MM.1S (cell line): ENCODE results near the gene EP400.
"Not testable (repeated sequence)": the region's sequence is repeated elsewhere in the genome, so short reads cannot be mapped to it uniquely, and the experiment has no call there.

ENCODE experiments used
- DNase-seq: peaks from one replicate; pipeline ENCODE4 v3.0.0-alpha.2; 2015
- H2AFZ ChIP-seq: fragments of 300-600 bp; sonication (generic); 2 replicates; pipeline ENCODE4 v1.6.0; 2016; ENCODE audit warnings: antibody characterized with exemption, low read length
- H3F3A ChIP-seq: fragments of 300-600 bp; sonication (generic); 2 replicates; pipeline ENCODE4 v1.6.1; 2016; ENCODE audit warnings: mild to moderate bottlenecking, antibody characterized with exemption, low read length, moderate library complexity, mixed read lengths; ENCODE audit not compliant: insufficient read depth
- H3K27ac ChIP-seq: fragments of 300-600 bp; sonication (generic); 2 replicates; pipeline ENCODE4 v1.5.1; 2016; ENCODE audit warnings: mild to moderate bottlenecking, low read length
- H3K27me3 ChIP-seq: fragments of 300-600 bp; sonication (generic); replicated peaks from 2 replicates; pipeline ENCODE4 v1.6.0; 2016; ENCODE audit warnings: low read length; ENCODE audit not compliant: insufficient read depth
- H3K36me3 ChIP-seq: fragments of 300-600 bp; sonication (generic); replicated peaks from 2 replicates; pipeline ENCODE4 v1.6.1; 2016; ENCODE audit warnings: mild to moderate bottlenecking, low read length, mixed read lengths; ENCODE audit not compliant: insufficient read depth
- H3K4me1 ChIP-seq: fragments of 300-600 bp; sonication (generic); 2 replicates; pipeline ENCODE4 v1.6.1; 2016; ENCODE audit warnings: low read length, mixed read lengths
- H3K4me2 ChIP-seq: fragments of 300-600 bp; sonication (generic); 2 replicates; pipeline ENCODE4 v1.6.0; 2016; ENCODE audit warnings: low read depth, low read length
- H3K4me3 ChIP-seq: fragments of 300-600 bp; sonication (generic); 2 replicates; pipeline ENCODE4 v1.5.1; 2016; ENCODE audit warnings: low read length, mixed read lengths
- H3K79me2 ChIP-seq: fragments of 300-600 bp; sonication (generic); 2 replicates; pipeline ENCODE4 v1.6.1; 2016; ENCODE audit warnings: mixed run types, low read length, mixed read lengths
- H3K9ac ChIP-seq: fragments of 300-600 bp; sonication (generic); 2 replicates; pipeline ENCODE4 v1.6.1; 2016; ENCODE audit warnings: low read length, mixed read lengths
- H3K9me2 ChIP-seq: fragments of 300-600 bp; sonication (generic); replicated peaks from 2 replicates; pipeline ENCODE4 v1.6.1; 2016; ENCODE audit warnings: mild to moderate bottlenecking, low read length, mixed read lengths; ENCODE audit not compliant: insufficient read depth
- H3K9me3 ChIP-seq: fragments of 300-600 bp; sonication (generic); replicated peaks from 2 replicates; pipeline ENCODE4 v1.6.1; 2016; ENCODE audit warnings: mild to moderate bottlenecking, low read length, mixed read lengths; ENCODE audit not compliant: insufficient read depth
- H4K20me1 ChIP-seq: fragments of 300-600 bp; sonication (generic); 2 replicates; pipeline ENCODE4 v1.6.1; 2016; ENCODE audit warnings: mild to moderate bottlenecking, low read length, moderate library complexity, mixed read lengths; ENCODE audit not compliant: insufficient read depth
- CTCF ChIP-seq: fragments of 300-600 bp; sonication (generic); IDR thresholded peaks from 2 replicates; pipeline ENCODE4 v1.5.1; 2016; ENCODE audit warnings: antibody characterized with exemption, low read length, mixed read lengths
- EZH2 ChIP-seq: fragments of 300-600 bp; sonication (generic); optimal IDR thresholded peaks from 2 replicates; pipeline ENCODE3; 2017; ENCODE audit warnings: low read depth, mild to moderate bottlenecking, antibody characterized with exemption, low read length, mixed read lengths
- EZH2phosphoT487 ChIP-seq: fragments of 300-600 bp; sonication (generic); IDR thresholded peaks from 2 replicates; pipeline ENCODE4 v1.6.1; 2018; ENCODE audit warnings: antibody characterized with exemption, low read length

EP400 gene

GRCh38 chr12:131948166-131948712 is 1.5 kb upstream of the EP400 start:
- no peak overlapping the region for H3K9ac ChIP-seq
- peaks cover 23% of the 10 kb centered on the region for H3K79me2 ChIP-seq
- H4K20me1 ChIP-seq: 0 out of 2 replicates have a peak, but pooled peaks cover 2% of the 10 kb centered on the region
- H3K9me3 ChIP-seq: no peaks in the 10 kb centered on the region
- no peaks in the 10 kb centered on the region for H3K27me3 ChIP-seq
- H2AFZ ChIP-seq: no peak overlapping the region
- H3K36me3 ChIP-seq: no peaks in the 10 kb centered on the region
- no peak overlapping the region for H3K4me3 ChIP-seq
- no peaks in the 10 kb centered on the region for H3K9me2 ChIP-seq
- DNase-seq: no peak
- no peaks in the 10 kb centered on the region for H3K4me1 ChIP-seq
- H3F3A ChIP-seq: no peaks in the 10 kb centered on the region
- H3K27ac ChIP-seq: no peak overlapping the region
- H3K4me2 ChIP-seq: no peak overlapping the region
- no peak for TF ChIP-seq CTCF
- no peak for TF ChIP-seq EZH2phosphoT487
- TF ChIP-seq EZH2: no peak

GRCh38 chr12:131948713-131949430 is 870 bp upstream of the EP400 start:
- Histone ChIP-seq H3K9ac (peak overlapping the region; percentile 26; the same call in 1 of the 2 replicates), H3K4me3 (peak overlapping the region; percentile 43; the same call in 1 of the 2 replicates), H2AFZ (peak overlapping the region; percentile 45; the same call in 1 of the 2 replicates), H3K79me2 (peaks cover 29% of the 10 kb centered on the region), H3K4me2 (peak overlapping the region; percentile 47; the same call in 1 of the 2 replicates)
- not testable (repeated sequence) for H3K36me3 ChIP-seq, H3F3A ChIP-seq, DNase-seq, H4K20me1 ChIP-seq, H3K4me1 ChIP-seq, H3K9me3 ChIP-seq, H3K9me2 ChIP-seq, H3K27me3 ChIP-seq, H3K27ac ChIP-seq

GRCh38 chr12:131950182-131950913 is 606 bp downstream of the EP400 start:
- Histone ChIP-seq H2AFZ (no peak overlapping the region), H3K9ac (peak overlapping the region; percentile 64), H3K9me3 (no peaks in the 10 kb centered on the region), H3K79me2 (peaks cover 41% of the 10 kb centered on the region), H4K20me1 (0 out of 2 replicates have a peak, but pooled peaks cover 2% of the 10 kb centered on the region), H3K27ac (no peak overlapping the region), H3K27me3 (no peaks in the 10 kb centered on the region), H3K36me3 (no peaks in the 10 kb centered on the region), H3K4me1 (no peaks in the 10 kb centered on the region), H3K4me3 (peak overlapping the region; percentile 72), H3F3A (no peaks in the 10 kb centered on the region), H3K4me2 (peak overlapping the region; percentile 43; the same call in 1 of the 2 replicates), H3K9me2 (no peaks in the 10 kb centered on the region)
- TF ChIP-seq EZH2phosphoT487 (no peak), CTCF (no peak), EZH2 (no peak)
- DNase-seq: peak; percentile 19

- H3K79me2 ChIP-seq: peaks cover 72% of the 10 kb centered on the region
- H2AFZ ChIP-seq: not testable (repeated sequence)
Observed at GRCh38 chr12:131953810-131954209, 4.1 kb downstream of the EP400 start.

GRCh38 chr12:131954460-131954859 is 4.7 kb downstream of the EP400 start:
- not testable (repeated sequence) for H3K9ac ChIP-seq, H2AFZ ChIP-seq, DNase-seq, H3K4me1 ChIP-seq, H3K27ac ChIP-seq, H3K27me3 ChIP-seq, H3K36me3 ChIP-seq, H3K9me2 ChIP-seq, H3K9me3 ChIP-seq, H4K20me1 ChIP-seq, H3K4me3 ChIP-seq, H3F3A ChIP-seq, H3K4me2 ChIP-seq
- H3K79me2 ChIP-seq: peaks cover 78% of the 10 kb centered on the region

More at GRCh38 chr12:131953810-131954209, 4.1 kb downstream of the EP400 start:
- not testable (repeated sequence) for DNase-seq, H3K27me3 ChIP-seq, H3K4me3 ChIP-seq, H3K4me2 ChIP-seq, H3K27ac ChIP-seq, H4K20me1 ChIP-seq, H3K4me1 ChIP-seq, H3K9me3 ChIP-seq, H3K9me2 ChIP-seq, H3K36me3 ChIP-seq, H3F3A ChIP-seq, H3K9ac ChIP-seq
